AG20443 (cell line): ENCODE results near the gene BCL11B.

Experiments used
- DNase-seq: peaks from one replicate; pipeline ENCODE4 v3.0.0; 2012; ENCODE audit warnings: low spot score, mixed read lengths

BCL11B gene

GRCh38 chr14:99158646-99159165, 113.3 kb downstream of the BCL11B start:
- no peak for DNase-seq

- no peak for DNase-seq
Observed at GRCh38 chr14:99158150-99158549, 113.8 kb downstream of the BCL11B start.

- no peak for DNase-seq
Observed at GRCh38 chr14:99157676-99158075, 114.3 kb downstream of the BCL11B start.

GRCh38 chr14:99157246-99157645, 114.8 kb downstream of the BCL11B start:
- no peak for DNase-seq

GRCh38 chr14:99156814-99157213, 115.2 kb downstream of the BCL11B start:
- DNase-seq, result no peak

- no peak for DNase-seq
Observed at GRCh38 chr14:99156090-99156425, 115.9 kb downstream of the BCL11B start.

- DNase-seq, result no peak
Observed at GRCh38 chr14:99155173-99156089, 116.6 kb downstream of the BCL11B start.

- no peak for DNase-seq
Observed at GRCh38 chr14:99150236-99150635, 121.8 kb downstream of the BCL11B start.

- no peak for DNase-seq
Observed at GRCh38 chr14:99148861-99149610, 123.0 kb downstream of the BCL11B start.

GRCh38 chr14:99148131-99148530, 123.9 kb downstream of the BCL11B start:
- DNase-seq, result no peak

- DNase-seq, result no peak
Observed at GRCh38 chr14:99147366-99147740, 124.6 kb downstream of the BCL11B start.

- no peak for DNase-seq
Observed at GRCh38 chr14:99146616-99147365, 125.2 kb downstream of the BCL11B start.

GRCh38 chr14:99145307-99145706, 126.7 kb downstream of the BCL11B start:
- DNase-seq, result no peak

- no peak for DNase-seq
Observed at GRCh38 chr14:99143793-99144192, 128.2 kb downstream of the BCL11B start.

GRCh38 chr14:99143126-99143525, 128.9 kb downstream of the BCL11B start:
- no peak for DNase-seq

- no peak for DNase-seq
Observed at GRCh38 chr14:99141236-99141635, 130.8 kb downstream of the BCL11B start.

GRCh38 chr14:99138999-99139865, 132.8 kb downstream of the BCL11B start:
- DNase-seq, result no peak

GRCh38 chr14:99137913-99138571, 134.0 kb downstream of the BCL11B start:
- DNase-seq, result no peak

- no peak for DNase-seq
Observed at GRCh38 chr14:99137001-99137700, 134.8 kb downstream of the BCL11B start.

- DNase-seq, result no peak
Observed at GRCh38 chr14:99136401-99136800, 135.6 kb downstream of the BCL11B start.
